Endothelial cell of umbilical vein (primary cell): ENCODE measurements around the gene SERTAD4. TPM values are rescaled to one million over a fixed set of nuclear protein-coding genes. Genes with fewer than 3 reads are reported as not detected.

ENCODE experiments used
- BruUV-seq: library from RNA; stranded (reverse); fragments of 400-500 nt; replicated peaks from 2 replicates; lab custom pipeline; 2021; lab: Mats Ljungman, UMichigan
- CTCF ChIA-PET: fragments of 300-600, 350-600 bp; sonication (Branson Sonifier 250); formaldehyde crosslinking; loops from one replicate; lab custom pipeline; 2021; ENCODE audit warnings: antibody characterized with exemption, inconsistent platforms; lab: Charles Lee
- POLR2A ChIA-PET: fragments of 300-600, 350-600 bp; sonication (Branson Sonifier 250); formaldehyde crosslinking; loops from one replicate; lab custom pipeline; 2021; ENCODE audit warnings: antibody characterized with exemption, inconsistent platforms; lab: Charles Lee
- DNase-seq: peaks from one replicate; pipeline ENCODE4 v3.0.0-alpha.2; 2011; ENCODE audit warnings: low read depth, low spot score
- FAIRE-seq: peaks from 2 replicates; lab custom pipeline; 2011; peaks lifted over from hg19 to GRCh38; lab: Jason Lieb, UNC
- H2AFZ ChIP-seq: 2 replicates; pipeline ENCODE4 v1.6.0; 2012; ENCODE audit warnings: low read depth, low read length, control low read depth, inconsistent platforms
- H3K27ac ChIP-seq: 2 replicates; pipeline ENCODE4 v1.5.1; 2011; ENCODE audit warnings: low read depth, mild to moderate bottlenecking, control low read depth, low read length, moderate library complexity; ENCODE audit not compliant: insufficient read depth
- H3K27me3 ChIP-seq, 2 experiments: 2 replicates each; pipeline versions ENCODE4 v1.6.0 to v1.6.1; 2011; ENCODE audit warnings: low read length in 2 of 2, mixed read lengths in 1 of 2; ENCODE audit not compliant: control insufficient read depth in 2 of 2, insufficient read depth in 2 of 2
- H3K36me3 ChIP-seq, 2 experiments: 2 replicates in 1 of 2; 3 replicates in 1 of 2; pipeline ENCODE4 v1.5.1; 2011; ENCODE audit warnings: low read length in 2 of 2, mild to moderate bottlenecking in 1 of 2, moderate library complexity in 1 of 2; ENCODE audit not compliant: control insufficient read depth in 2 of 2, insufficient read depth in 2 of 2; ENCODE audit errors: extremely low read depth in 1 of 2
- H3K4me1 ChIP-seq: 3 replicates; pipeline ENCODE4 v1.5.1; 2011; ENCODE audit warnings: mild to moderate bottlenecking, low read length; ENCODE audit not compliant: control insufficient read depth, insufficient read depth; ENCODE audit errors: extremely low read depth
- H3K4me2 ChIP-seq: 2 replicates; pipeline ENCODE4 v1.6.1; 2011; ENCODE audit warnings: low read length, control low read depth, mixed read lengths; ENCODE audit not compliant: insufficient read depth
- H3K4me3 ChIP-seq, 3 experiments: fragments of 200-600 bp in 1 of 3; sonication (generic), shearing (Covaris generic) in 1 of 3; replicated peaks in 1 of 3; 2 replicates each; pipeline ENCODE4 v1.5.1; 2011 to 2016; ENCODE audit warnings: control low read depth in 3 of 3, low read length in 3 of 3, mild to moderate bottlenecking in 2 of 3, inconsistent platforms in 1 of 3, low read depth in 1 of 3, moderate library complexity in 1 of 3; ENCODE audit not compliant: insufficient read depth in 1 of 3
- H3K79me2 ChIP-seq: 2 replicates; pipeline ENCODE4 v1.6.0; 2012; ENCODE audit warnings: low read length, inconsistent platforms; ENCODE audit not compliant: control insufficient read depth, insufficient read depth
- H3K9ac ChIP-seq: replicated peaks from 2 replicates; pipeline ENCODE3; 2011; ENCODE audit warnings: low read length, control low read depth; ENCODE audit not compliant: insufficient read depth; ENCODE audit errors: extremely low read depth
- H3K9me1 ChIP-seq: replicated peaks from 3 replicates; pipeline ENCODE4 v1.6.0; 2011; ENCODE audit warnings: mild to moderate bottlenecking, low read length; ENCODE audit not compliant: control insufficient read depth, insufficient read depth; ENCODE audit errors: extremely low read depth
- H3K9me3 ChIP-seq: replicated peaks from 2 replicates; pipeline ENCODE4 v1.5.1; 2012; ENCODE audit warnings: low read length, inconsistent platforms; ENCODE audit not compliant: control insufficient read depth, insufficient read depth
- H4K20me1 ChIP-seq: replicated peaks from 2 replicates; pipeline ENCODE3; 2011; ENCODE audit warnings: mild to moderate bottlenecking, low read length; ENCODE audit not compliant: control insufficient read depth, insufficient read depth; ENCODE audit errors: extremely low read depth
- FOS ChIP-seq: IDR thresholded peaks from 2 replicates; pipeline ENCODE4 v1.6.1; 2011; ENCODE audit warnings: mild to moderate bottlenecking, low read length, moderate library complexity, borderline replicate concordance; ENCODE audit not compliant: insufficient read depth
- JUN ChIP-seq: IDR thresholded peaks from 2 replicates; pipeline ENCODE4 v1.6.1; 2011; ENCODE audit warnings: borderline replicate concordance, low read depth; ENCODE audit not compliant: insufficient read length, insufficient read depth
- MAX ChIP-seq: IDR thresholded peaks from 2 replicates; pipeline ENCODE4 v1.6.1; 2011; ENCODE audit not compliant: insufficient read depth, insufficient read length
- MYC ChIP-seq: IDR thresholded peaks from one replicate; pipeline ENCODE4 v1.6.1; 2011; ENCODE audit warnings: mild to moderate bottlenecking, low read depth, low read length
- dilution Hi-C: fragments of 300-500 bp; cut with MboI; formaldehyde crosslinking; loops from one replicate; pipeline ENCODE4 v1.15.0; 2019; ENCODE audit warnings: low sequenced_read_pairs; ENCODE audit not compliant: extremely low pct_ligation_motif_present
- intact Hi-C: fragments of 100-400 bp; cut with micrococcal nuclease; formaldehyde crosslinking; loops from one replicate; pipeline ENCODE4 v1.10.0; 2022
- polyA plus RNA-seq, 4 experiments: library from polyadenylated mRNA; depleted of rRNA in 3 of 4; stranded (reverse) in 3 of 4; unstranded in 1 of 4; fragments of >200 nt; gene quantifications; 2 replicates each; pipeline versions ENCODE4 v1.2.1 to v1.2.3, GENCODE V29; 2011 to 2012; ENCODE audit warnings: missing spikeins in 1 of 4
- total RNA-seq: library from RNA; stranded (reverse); gene quantifications from 2 replicates; pipeline ENCODE4 v1.2.3, GENCODE V29; 2021

The SERTAD4 gene
- total and polyA plus RNA-seq, 2 donors (not counting 3 experiments of a cell fraction or from before 2014, with no cell fraction given): 4.0 to 11.3 TPM

- ChIA-PET CTCF (no interaction called here), POLR2A (no interaction called here)
- no peak overlapping the region for H3K27ac ChIP-seq
- dilution Hi-C loops (no loop called here), intact Hi-C loops (no loop called here)
- no peaks in the 10 kb centered on the region for H3K36me3 ChIP-seq
- no peaks in the 10 kb centered on the region for H3K9me3 ChIP-seq
- no peak overlapping the region for H3K4me3 ChIP-seq
- peaks cover 2 to 10% of the 10 kb centered on the region in 2 experiments for H3K27me3 ChIP-seq
- no TSS peak for BruUV-seq
- FAIRE-seq (no peak), DNase-seq (no peak)
- no peaks in the 10 kb centered on the region for H4K20me1 ChIP-seq
- TF ChIP-seq JUN (no peak), FOS (no peak), MYC (no peak), MAX (no peak)
- H3K4me1 ChIP-seq: no peaks in the 10 kb centered on the region
- H3K79me2 ChIP-seq: no peaks in the 10 kb centered on the region
- H3K9ac ChIP-seq: no peak overlapping the region
- H2AFZ ChIP-seq: no peak overlapping the region
- H3K4me2 ChIP-seq: no peak overlapping the region
- H3K9me1 ChIP-seq: no peaks in the 10 kb centered on the region
Measured at GRCh38 chr1:210214573-210215409, 17.8 kb upstream of the SERTAD4 start.

GRCh38 chr1:210217482-210217881 is 15.1 kb upstream of the SERTAD4 start:
- DNase-seq (no peak), FAIRE-seq (no peak)
- no peaks in the 10 kb centered on the region for H3K9me1 ChIP-seq
- no TSS peak for BruUV-seq
- H3K27me3 ChIP-seq: peaks cover 2 to 10% of the 10 kb centered on the region in 2 experiments
- H3K4me2 ChIP-seq: no peak overlapping the region
- POLR2A ChIA-PET: no interaction called here
- H2AFZ ChIP-seq: no peak overlapping the region
- CTCF ChIA-PET: no interaction called here
- H3K79me2 ChIP-seq: no peaks in the 10 kb centered on the region
- no peaks in the 10 kb centered on the region for H3K9me3 ChIP-seq
- no peaks in the 10 kb centered on the region for H4K20me1 ChIP-seq
- no peak overlapping the region for H3K9ac ChIP-seq
- H3K27ac ChIP-seq: no peak overlapping the region
- TF ChIP-seq JUN: no peak
- H3K4me3 ChIP-seq: no peak overlapping the region
- intact Hi-C loops (no loop called here), dilution Hi-C loops (no loop called here)
- no peaks in the 10 kb centered on the region for H3K4me1 ChIP-seq
- no peaks in the 10 kb centered on the region for H3K36me3 ChIP-seq
